HG02763 (cell line): ENCODE data around the gene CLCNKB.
"Not testable (repeated sequence)": the region's sequence is repeated elsewhere in the genome, so short reads cannot be mapped to it uniquely, and the experiment has no call there.

Experiments used
- ATAC-seq: cut with Tn5 transposase; IDR thresholded peaks from one replicate; pipeline ENCODE4 v1.9.1; 2021; ENCODE audit warnings: mild to moderate bottlenecking, moderate library complexity; ENCODE audit not compliant: unreplicated experiment

Gene CLCNKB

GRCh38 chr1:16043521-16043920 is at the start of gene CLCNKB:
CLCNKB (plus strand) TSS chr1:16043782; CDS start chr1:16044493, 711 bp downstream.
- ATAC-seq = no peak

GRCh38 chr1:15994081-15994480 is 49.5 kb upstream of the CLCNKB start:
- ATAC-seq = no peak

GRCh38 chr1:15994590-15995351 is 48.8 kb upstream of the CLCNKB start:
- ATAC-seq = no peak

- ATAC-seq = no peak
Measured at GRCh38 chr1:15997076-15997585, 46.5 kb upstream of the CLCNKB start.

- ATAC-seq = no peak
Measured at GRCh38 chr1:15997637-15998280, 45.8 kb upstream of the CLCNKB start.

- no peak for ATAC-seq
Measured at GRCh38 chr1:15998929-15999328, 44.7 kb upstream of the CLCNKB start.

- ATAC-seq = not testable (repeated sequence)
Measured at GRCh38 chr1:16001274-16001673, 42.3 kb upstream of the CLCNKB start.

GRCh38 chr1:16005597-16005996 is 38.0 kb upstream of the CLCNKB start:
- ATAC-seq = no peak

GRCh38 chr1:16006010-16006409 is 37.6 kb upstream of the CLCNKB start:
- no peak for ATAC-seq

- no peak for ATAC-seq
Measured at GRCh38 chr1:16006552-16007485, 36.8 kb upstream of the CLCNKB start.

- ATAC-seq = no peak
Measured at GRCh38 chr1:16007671-16008341, 35.8 kb upstream of the CLCNKB start.

- ATAC-seq = no peak
Measured at GRCh38 chr1:16009030-16009460, 34.5 kb upstream of the CLCNKB start.

GRCh38 chr1:16009678-16010077 is 33.9 kb upstream of the CLCNKB start:
- ATAC-seq = no peak

- no peak for ATAC-seq
Measured at GRCh38 chr1:16010837-16011236, 32.7 kb upstream of the CLCNKB start.

GRCh38 chr1:16011936-16012589 is 31.5 kb upstream of the CLCNKB start:
- no peak for ATAC-seq

GRCh38 chr1:16012590-16013219 is 30.9 kb upstream of the CLCNKB start:
- no peak for ATAC-seq

- no peak for ATAC-seq
Measured at GRCh38 chr1:16013220-16013907, 30.2 kb upstream of the CLCNKB start.

- no peak for ATAC-seq
Measured at GRCh38 chr1:16013908-16014258, 29.7 kb upstream of the CLCNKB start.
